OCI-LY1 (cell line): ENCODE measurements around the gene MAN2B1.

Source experiments
- EZH2 ChIP-seq: fragments of 200-600 bp; sonication (generic), shearing (Covaris generic); IDR thresholded peaks from 2 replicates; pipeline ENCODE4 v1.8.0; 2017; ENCODE audit warnings: borderline replicate concordance, mixed run types, mild to moderate bottlenecking, antibody characterized with exemption, low read length, moderate library complexity, mixed read lengths
- TF ChIP-seq, protein P1 (sequence below): fragments of 200-600 bp; sonication (generic), shearing (Covaris generic); IDR thresholded peaks from 2 replicates; pipeline ENCODE4 v1.5.1; 2017; ENCODE audit warnings: mild to moderate bottlenecking, antibody characterized with exemption, low read length, moderate library complexity, mixed read lengths

DNA sequence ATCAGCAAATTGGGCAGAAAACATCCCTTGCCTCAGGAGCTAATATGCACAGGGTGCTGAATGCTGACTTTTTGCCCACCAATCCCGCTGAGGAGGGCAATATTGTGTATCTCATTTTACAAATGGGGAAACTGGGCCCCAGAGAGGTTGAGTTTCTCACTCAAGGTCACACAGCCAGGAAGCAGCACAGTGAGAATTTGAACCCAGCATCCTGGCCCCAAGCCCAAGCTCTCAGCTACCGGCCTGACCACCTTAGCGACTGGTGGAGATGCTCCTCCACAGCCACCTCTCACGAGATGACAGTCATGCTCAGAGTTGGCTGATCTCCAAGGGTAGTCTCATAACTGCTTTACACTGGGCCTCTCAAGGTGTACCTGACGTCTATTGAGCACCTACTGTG lies 26.4 kb upstream of the MAN2B1 start:
- TF ChIP-seq, protein P1, sequence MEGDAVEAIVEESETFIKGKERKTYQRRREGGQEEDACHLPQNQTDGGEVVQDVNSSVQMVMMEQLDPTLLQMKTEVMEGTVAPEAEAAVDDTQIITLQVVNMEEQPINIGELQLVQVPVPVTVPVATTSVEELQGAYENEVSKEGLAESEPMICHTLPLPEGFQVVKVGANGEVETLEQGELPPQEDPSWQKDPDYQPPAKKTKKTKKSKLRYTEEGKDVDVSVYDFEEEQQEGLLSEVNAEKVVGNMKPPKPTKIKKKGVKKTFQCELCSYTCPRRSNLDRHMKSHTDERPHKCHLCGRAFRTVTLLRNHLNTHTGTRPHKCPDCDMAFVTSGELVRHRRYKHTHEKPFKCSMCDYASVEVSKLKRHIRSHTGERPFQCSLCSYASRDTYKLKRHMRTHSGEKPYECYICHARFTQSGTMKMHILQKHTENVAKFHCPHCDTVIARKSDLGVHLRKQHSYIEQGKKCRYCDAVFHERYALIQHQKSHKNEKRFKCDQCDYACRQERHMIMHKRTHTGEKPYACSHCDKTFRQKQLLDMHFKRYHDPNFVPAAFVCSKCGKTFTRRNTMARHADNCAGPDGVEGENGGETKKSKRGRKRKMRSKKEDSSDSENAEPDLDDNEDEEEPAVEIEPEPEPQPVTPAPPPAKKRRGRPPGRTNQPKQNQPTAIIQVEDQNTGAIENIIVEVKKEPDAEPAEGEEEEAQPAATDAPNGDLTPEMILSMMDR, result no peak
- no peak for TF ChIP-seq EZH2
